Lung (tissue), 12 donors: ENCODE results near the gene NCK1. TPM values are rescaled to one million over a fixed set of nuclear protein-coding genes. Genes with fewer than 3 reads are reported as not detected.

ENCODE experiments used
- ATAC-seq: fragments of 200-7000 bp; cut with Tn5 transposase; one replicate; pipeline ENCODE4 v1.9.1; 2020; ENCODE audit warnings: moderate number of reproducible peaks; ENCODE audit not compliant: insufficient read depth, low FRiP score
- DNase-seq, 3 donors: peaks; one replicate each; pipeline ENCODE4 v3.0.0-alpha.2; 2013 to 2017
- H3K27ac ChIP-seq, 2 donors: one replicate each; pipeline ENCODE4 v1.5.1; 2013; ENCODE audit warnings: mild to moderate bottlenecking in 2 of 2, moderate library complexity in 2 of 2, control low read depth in 1 of 2, inconsistent platforms in 1 of 2, low read depth in 1 of 2, low read length in 1 of 2
- H3K27me3 ChIP-seq, 3 donors: one replicate each; pipeline ENCODE4 v1.5.1; 2013; ENCODE audit warnings: low read length in 2 of 3; ENCODE audit not compliant: control insufficient read depth in 3 of 3, insufficient read depth in 3 of 3
- H3K36me3 ChIP-seq, 4 donors: one replicate each; pipeline ENCODE4 v1.5.1; 2013; ENCODE audit warnings: low read length in 4 of 4, mild to moderate bottlenecking in 1 of 4, moderate library complexity in 1 of 4; ENCODE audit not compliant: control insufficient read depth in 4 of 4, insufficient read depth in 4 of 4
- H3K4me1 ChIP-seq, 5 donors: one replicate each; pipeline ENCODE4 v1.5.1; 2013; ENCODE audit warnings: low read length in 5 of 5, mild to moderate bottlenecking in 2 of 5, moderate library complexity in 1 of 5; ENCODE audit not compliant: control insufficient read depth in 5 of 5, insufficient read depth in 5 of 5
- H3K4me3 ChIP-seq: one replicate; pipeline ENCODE4 v1.5.1; 2013; ENCODE audit warnings: mild to moderate bottlenecking, control low read depth, moderate library complexity
- H3K9ac ChIP-seq, 2 donors: one replicate each; pipeline ENCODE4 v1.5.1; 2013; ENCODE audit warnings: low read length in 2 of 2, control low read depth in 1 of 2; ENCODE audit not compliant: insufficient read depth in 1 of 2
- H3K9me3 ChIP-seq, 4 donors: one replicate each; pipeline ENCODE4 v1.5.1; 2013; ENCODE audit warnings: low read length in 3 of 4, mild to moderate bottlenecking in 1 of 4, moderate library complexity in 1 of 4; ENCODE audit not compliant: control insufficient read depth in 4 of 4, insufficient read depth in 3 of 4
- WGBS, 2 donors: extraction: QIAGEN DNeasy Blood & Tissue Kit; methylation state at CpG; one replicate each; pipeline ENCODE4 v1.1.7; 2013; 5-methylcytosine and 5-hydroxymethylcytosine counted together
- polyA plus RNA-seq, 2 donors: library from polyadenylated mRNA; stranded (reverse); fragments of 200-250 nt; gene quantifications; one replicate each; pipeline ENCODE4 v1.2.1, GENCODE V29; 2013
- total RNA-seq, 2 donors: library from RNA; depleted of rRNA in 1 of 2; stranded (reverse); fragments of >200 nt in 1 of 2; gene quantifications; one replicate each; pipeline ENCODE4 v1.2.1, GENCODE V29; 2014 to 2021
- TF ChIP-seq, protein P1 (sequence below): IDR thresholded peaks from 2 replicates; pipeline ENCODE4 v1.5.1; 2012; ENCODE audit warnings: mild to moderate bottlenecking; ENCODE audit errors: control extremely low read depth, extremely low read depth
- donor health status: control.
- donor health status: control.
- donor health status: Bipolar disorder and iron deficiency.
- donor health status: healthy.
- donor health status: DM: yes; HTN: yes; CAD: no.

NCK1 gene
- total and polyA plus RNA-seq, 4 donors, result 11.3 to 68.0 (median 30.2) TPM

DNA sequence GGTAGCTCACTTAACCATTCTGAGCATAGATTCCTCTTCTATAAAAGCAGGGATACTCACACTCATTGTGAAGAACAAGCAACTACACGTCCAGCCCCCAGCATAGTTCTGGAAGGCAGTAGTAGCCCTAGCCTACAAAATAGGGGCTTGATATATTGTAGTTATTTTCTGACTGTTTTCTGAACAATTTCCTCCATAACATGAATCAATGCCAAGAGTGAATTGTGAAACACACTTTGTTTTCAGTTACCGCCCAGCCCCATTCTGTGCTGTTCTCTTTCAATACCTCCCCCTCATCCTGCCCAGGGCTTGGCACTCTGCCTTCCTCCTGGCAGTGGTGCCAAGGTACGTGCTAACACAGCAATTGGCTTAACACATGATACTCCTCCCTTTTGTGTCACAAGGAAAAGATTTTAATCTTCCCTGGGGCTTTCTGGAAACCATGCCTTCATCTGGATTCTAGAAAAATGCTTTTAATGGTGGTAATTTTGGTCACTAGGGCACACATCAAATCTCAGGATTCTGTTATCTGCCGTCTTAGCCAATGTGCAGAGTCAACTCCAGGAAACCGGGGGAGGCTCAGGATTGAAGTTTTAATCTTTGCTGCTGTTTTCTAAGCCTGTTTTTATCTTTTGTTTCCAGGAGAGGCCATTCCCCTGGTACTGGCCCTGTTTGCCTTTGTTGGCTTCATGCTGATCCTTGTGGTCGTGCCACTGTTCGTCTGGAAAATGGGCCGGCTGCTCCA is 132.9 kb downstream of the NCK1 start:
- peaks cover 0 to 3% (median 0%) of the 10 kb centered on the region in 4 donors for H3K9me3 ChIP-seq
- no peak overlapping the region for H3K4me3 ChIP-seq
- DNase-seq (peak; percentile 51 to 89 (median 72)), ATAC-seq (peak; percentile 81)
- 33 to 37% methylated on average over 8 of the region's 8 CpGs for WGBS, 2 donors
- H3K9ac ChIP-seq, result no peak overlapping the region
- H3K4me1 ChIP-seq, result peaks cover 4 to 14% (median 5%) of the 10 kb centered on the region in 5 donors
- no peaks in the 10 kb centered on the region for H3K36me3 ChIP-seq
- H3K27ac ChIP-seq, result peak overlapping the region; percentile 76 to 78
- no peaks in the 10 kb centered on the region for H3K27me3 ChIP-seq
- TF ChIP-seq, protein P1, sequence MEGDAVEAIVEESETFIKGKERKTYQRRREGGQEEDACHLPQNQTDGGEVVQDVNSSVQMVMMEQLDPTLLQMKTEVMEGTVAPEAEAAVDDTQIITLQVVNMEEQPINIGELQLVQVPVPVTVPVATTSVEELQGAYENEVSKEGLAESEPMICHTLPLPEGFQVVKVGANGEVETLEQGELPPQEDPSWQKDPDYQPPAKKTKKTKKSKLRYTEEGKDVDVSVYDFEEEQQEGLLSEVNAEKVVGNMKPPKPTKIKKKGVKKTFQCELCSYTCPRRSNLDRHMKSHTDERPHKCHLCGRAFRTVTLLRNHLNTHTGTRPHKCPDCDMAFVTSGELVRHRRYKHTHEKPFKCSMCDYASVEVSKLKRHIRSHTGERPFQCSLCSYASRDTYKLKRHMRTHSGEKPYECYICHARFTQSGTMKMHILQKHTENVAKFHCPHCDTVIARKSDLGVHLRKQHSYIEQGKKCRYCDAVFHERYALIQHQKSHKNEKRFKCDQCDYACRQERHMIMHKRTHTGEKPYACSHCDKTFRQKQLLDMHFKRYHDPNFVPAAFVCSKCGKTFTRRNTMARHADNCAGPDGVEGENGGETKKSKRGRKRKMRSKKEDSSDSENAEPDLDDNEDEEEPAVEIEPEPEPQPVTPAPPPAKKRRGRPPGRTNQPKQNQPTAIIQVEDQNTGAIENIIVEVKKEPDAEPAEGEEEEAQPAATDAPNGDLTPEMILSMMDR, result no peak

DNA sequence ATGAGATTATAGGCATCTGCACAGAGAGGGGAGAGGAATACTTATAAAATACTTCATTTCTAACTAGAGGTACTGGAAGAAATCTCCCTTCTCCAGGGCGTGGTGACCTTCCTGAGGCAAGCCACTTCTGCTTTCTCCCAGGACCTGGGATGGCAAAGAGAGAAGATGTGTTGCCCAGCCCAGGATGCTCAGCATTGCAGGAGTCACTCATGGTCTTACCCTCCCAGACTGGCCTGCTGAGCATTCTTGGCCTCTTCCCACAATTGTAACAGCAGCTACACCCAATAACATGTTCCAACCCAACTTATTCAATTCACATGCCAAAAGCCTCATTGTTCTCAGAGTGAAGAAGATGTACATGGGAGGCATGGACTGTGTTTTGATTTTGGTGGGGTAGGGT is 133.6 kb downstream of the NCK1 start:
- DNase-seq (no peak), ATAC-seq (no peak)
- H3K9ac ChIP-seq, result no peak overlapping the region

More for the DNA sequence above, 133.6 kb downstream of the NCK1 start:
- Histone ChIP-seq H3K9me3 (peaks cover 0 to 3% (median 0%) of the 10 kb centered on the region in 4 donors), H3K27ac (peak overlapping the region; percentile 73 to 78), H3K4me1 (peaks cover 3 to 14% (median 4%) of the 10 kb centered on the region in 5 donors), H3K27me3 (no peaks in the 10 kb centered on the region), H3K36me3 (no peaks in the 10 kb centered on the region), H3K4me3 (no peak overlapping the region)
- TF ChIP-seq, protein P1, result no peak
- 38 to 74% methylated on average over 1 of the region's 1 CpG for WGBS, 2 donors

Other genes starting within 250 kb of the NCK1 start
- gene STAG1, start 109.8 kb upstream of the NCK1 start, total RNA-seq, result 10 to 100 TPM; 29.4 to 90.0 TPM
- gene STAG1, start 109.8 kb upstream of the NCK1 start, polyA plus RNA-seq, result 10 to 100 TPM in 1 of 2 donors, 1 to 10 TPM in 1; 8.1 to 11.7 TPM
- gene SLC35G2, start 43.1 kb upstream of the NCK1 start, total RNA-seq, result 1 to 10 TPM; 4.8 to 9.1 TPM
- 1 to 10 TPM; 3.6 to 6.6 TPM for gene SLC35G2, start 43.1 kb upstream of the NCK1 start, polyA plus RNA-seq
- gene IL20RB, start 95.8 kb downstream of the NCK1 start, total RNA-seq, result 1 to 10 TPM in 1 of 2 donors, under 1 TPM in 1; 0.23 to 1.3 TPM
- gene IL20RB, start 95.8 kb downstream of the NCK1 start, polyA plus RNA-seq, result under 1 TPM; 0.77 to 1.00 TPM